GM21717 (cell line): ENCODE results near the gene ARHGAP5.
A peak's percentile ranks its signal among the peaks of the same experiment; 100 is the strongest.

Experiments used
- ATAC-seq: cut with Tn5 transposase; IDR thresholded peaks from one replicate; pipeline ENCODE4 v1.9.1; 2021; ENCODE audit warnings: mild to moderate bottlenecking, moderate library complexity; ENCODE audit not compliant: unreplicated experiment

The ARHGAP5 gene

GRCh38 chr14:32077081-32078022 lies at the start of gene ARHGAP5:
TSS of gene ARHGAP5 (plus strand) at chr14:32077304. CDS start at chr14:32090670, 13,366 bp downstream.
- ATAC-seq = peak; percentile 39

- ATAC-seq = no peak
These were observed 48.5 kb upstream of the ARHGAP5 start for GRCh38 chr14:32028599-32028998.

GRCh38 chr14:32033543-32033942 lies 43.6 kb upstream of the ARHGAP5 start:
- ATAC-seq = no peak

- no peak for ATAC-seq
These were observed 38.2 kb upstream of the ARHGAP5 start for GRCh38 chr14:32038876-32039275.

- ATAC-seq = no peak
These were observed 37.6 kb upstream of the ARHGAP5 start for GRCh38 chr14:32039401-32040030.

- no peak for ATAC-seq
These were observed 33.5 kb upstream of the ARHGAP5 start for GRCh38 chr14:32043624-32044023.

- no peak for ATAC-seq
These were observed 32.6 kb upstream of the ARHGAP5 start for GRCh38 chr14:32044454-32044853.

- no peak for ATAC-seq
These were observed 29.3 kb upstream of the ARHGAP5 start for GRCh38 chr14:32047791-32048190.

GRCh38 chr14:32049361-32050088 lies 27.6 kb upstream of the ARHGAP5 start:
- ATAC-seq = no peak

- ATAC-seq = no peak
These were observed 26.2 kb upstream of the ARHGAP5 start for GRCh38 chr14:32050878-32051277.

GRCh38 chr14:32054536-32054935 lies 22.6 kb upstream of the ARHGAP5 start:
- ATAC-seq = no peak

- no peak for ATAC-seq
These were observed 21.9 kb upstream of the ARHGAP5 start for GRCh38 chr14:32055175-32055574.

- ATAC-seq = no peak
These were observed 17.4 kb upstream of the ARHGAP5 start for GRCh38 chr14:32059702-32060101.

- no peak for ATAC-seq
These were observed 12.2 kb upstream of the ARHGAP5 start for GRCh38 chr14:32064931-32065330.

GRCh38 chr14:32068708-32069107 lies 8.4 kb upstream of the ARHGAP5 start:
- ATAC-seq = no peak

GRCh38 chr14:32070282-32070681 lies 6.8 kb upstream of the ARHGAP5 start:
- ATAC-seq = no peak

- ATAC-seq = no peak
These were observed 4.4 kb upstream of the ARHGAP5 start for GRCh38 chr14:32072676-32073075.

GRCh38 chr14:32073537-32074189 lies 3.4 kb upstream of the ARHGAP5 start:
- no peak for ATAC-seq

GRCh38 chr14:32074887-32075572 lies 2.1 kb upstream of the ARHGAP5 start:
- ATAC-seq = no peak

GRCh38 chr14:32075672-32076277 lies 1.3 kb upstream of the ARHGAP5 start:
- no peak for ATAC-seq
